Endometrial microvascular endothelial cells (primary cell): ENCODE data around the gene TPST1. TPM values are rescaled to one million over a fixed set of nuclear protein-coding genes. Genes with fewer than 3 reads are reported as not detected.
"Not testable (repeated sequence)": the region's sequence is repeated elsewhere in the genome, so short reads cannot be mapped to it uniquely, and the experiment has no call there.

Source experiments
- in situ Hi-C: cut with HindIII; loops from 2 replicates; pipeline ENCODE4 v1.10.0; 2017; ENCODE audit warnings: low sequenced_read_pairs, low pct_unique_long_range_greater_than_20kb; ENCODE audit errors: inconsistent ontology term
- total RNA-seq: library from RNA; depleted of rRNA; stranded (reverse); fragments of >200 nt; gene quantifications from one replicate; pipeline ENCODE4 v1.2.3, GENCODE V29; 2015; ENCODE audit errors: inconsistent ontology term

TPST1 gene
- total RNA-seq, 1 donor from 2014 or later: 32.1 TPM

GRCh38 chr7:66357087-66357486 lies 152.0 kb downstream of the TPST1 start:
- in situ Hi-C loops: no loop called here

- in situ Hi-C loops: no loop called here
Observed at GRCh38 chr7:66359656-66360211, 154.6 kb downstream of the TPST1 start.

GRCh38 chr7:66362136-66362535 lies 157.0 kb downstream of the TPST1 start:
- in situ Hi-C loops: no loop called here

GRCh38 chr7:66363635-66364034 lies 158.5 kb downstream of the TPST1 start:
- in situ Hi-C loops: no loop called here

DNA sequence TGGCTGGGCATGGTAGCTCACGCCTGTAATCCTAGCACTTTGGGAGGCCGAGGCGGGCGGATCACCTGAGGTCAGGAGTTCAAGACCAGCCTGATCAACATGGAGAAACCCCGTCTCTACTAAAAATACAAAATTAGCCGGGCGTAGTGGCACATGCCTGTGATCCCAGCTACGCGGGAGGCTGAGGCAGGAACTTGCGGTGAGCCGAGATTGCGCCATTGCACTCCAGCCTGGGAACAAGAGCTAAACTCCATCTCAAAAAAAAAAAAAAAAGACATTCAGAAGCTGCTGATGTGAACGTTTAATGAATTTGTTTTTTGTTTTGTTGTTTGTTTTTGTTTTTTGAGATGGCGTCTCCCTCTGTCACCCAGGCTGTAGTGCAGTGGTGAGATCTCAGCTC lies 159.9 kb downstream of the TPST1 start:
- in situ Hi-C loops: not testable (repeated sequence)

DNA sequence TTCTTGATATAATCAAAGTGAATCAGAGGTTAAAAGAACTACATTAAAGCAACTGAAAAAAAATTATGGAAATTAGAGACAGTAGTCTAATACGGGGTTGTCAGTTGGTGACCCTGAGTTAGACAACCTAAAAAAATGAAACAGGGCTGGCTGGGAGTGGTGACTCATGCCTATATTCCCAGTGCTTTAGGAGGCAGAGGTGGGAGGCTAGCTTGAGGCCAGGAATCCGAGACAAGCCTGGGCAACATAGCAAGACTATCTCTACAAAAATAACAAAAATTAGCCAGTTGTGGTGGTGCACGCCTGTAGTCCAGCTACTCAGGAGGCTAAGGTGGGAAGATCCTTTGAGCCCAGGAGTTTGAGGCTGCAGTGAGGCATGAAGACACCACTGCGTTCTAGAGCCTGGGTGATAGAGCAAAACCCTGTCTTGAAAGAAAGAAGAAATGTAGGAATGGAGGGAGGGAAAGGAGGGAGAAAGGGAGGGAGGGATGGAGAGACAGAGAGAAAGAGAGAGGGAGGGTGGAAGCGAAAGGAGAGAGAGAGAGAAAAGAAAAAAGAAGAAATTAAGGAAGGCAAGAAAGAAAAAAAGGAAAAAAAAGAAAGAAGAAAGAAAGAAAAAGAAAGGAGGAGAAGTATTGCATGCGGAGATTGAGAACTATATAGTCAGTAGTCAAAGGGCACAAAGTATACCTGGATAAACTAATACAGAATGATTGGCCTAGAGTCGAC lies 166.1 kb downstream of the TPST1 start:
- in situ Hi-C loops: no loop called here

- in situ Hi-C loops: not testable (repeated sequence)
Observed at GRCh38 chr7:66374141-66374840, 169.2 kb downstream of the TPST1 start.

GRCh38 chr7:66376264-66376945 lies 171.3 kb downstream of the TPST1 start:
- in situ Hi-C loops: no loop called here

DNA sequence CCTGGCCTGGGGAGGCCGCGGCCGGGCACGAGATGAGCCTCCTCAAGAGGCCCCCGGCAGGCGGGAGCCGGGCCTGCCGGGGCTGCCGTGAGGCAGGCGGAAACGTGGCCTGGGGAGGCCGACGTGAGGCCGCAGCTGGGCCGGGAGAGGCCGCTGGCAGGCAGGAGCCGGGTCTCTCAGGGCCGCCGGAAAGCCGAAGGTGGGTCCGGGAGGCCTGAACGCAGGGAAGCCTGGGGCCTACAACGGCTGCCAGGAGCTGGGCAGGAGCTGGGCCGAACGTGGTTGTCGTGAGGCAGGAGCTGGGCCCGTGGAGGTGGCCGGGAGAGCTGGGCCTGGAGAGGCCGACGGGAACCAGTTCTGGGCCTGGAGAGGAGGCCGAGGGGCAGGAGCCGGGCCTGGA lies 171.9 kb downstream of the TPST1 start:
- in situ Hi-C loops: no loop called here

DNA sequence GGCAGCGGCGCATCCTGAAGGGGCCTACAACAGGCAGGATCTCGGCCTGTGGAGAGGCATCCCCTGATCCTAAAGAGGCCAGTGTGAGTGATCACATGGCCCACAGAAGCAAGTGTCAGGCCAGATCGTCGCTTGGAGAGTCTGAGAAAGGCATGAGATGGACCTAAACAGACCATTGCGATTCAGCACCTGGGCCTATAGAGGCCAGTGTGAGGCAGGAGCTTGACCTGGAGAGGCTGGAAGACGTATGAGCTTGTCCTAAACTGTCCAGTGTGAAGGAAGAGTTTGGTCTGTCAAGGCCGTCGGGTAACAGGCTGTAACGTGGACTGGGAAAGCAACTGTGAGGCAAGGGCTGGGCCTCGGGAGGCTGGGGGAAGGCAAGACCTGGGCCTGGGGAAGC lies 172.6 kb downstream of the TPST1 start:
- in situ Hi-C loops: no loop called here

- in situ Hi-C loops: no loop called here
Observed at GRCh38 chr7:66379542-66380160, 174.5 kb downstream of the TPST1 start.

DNA sequence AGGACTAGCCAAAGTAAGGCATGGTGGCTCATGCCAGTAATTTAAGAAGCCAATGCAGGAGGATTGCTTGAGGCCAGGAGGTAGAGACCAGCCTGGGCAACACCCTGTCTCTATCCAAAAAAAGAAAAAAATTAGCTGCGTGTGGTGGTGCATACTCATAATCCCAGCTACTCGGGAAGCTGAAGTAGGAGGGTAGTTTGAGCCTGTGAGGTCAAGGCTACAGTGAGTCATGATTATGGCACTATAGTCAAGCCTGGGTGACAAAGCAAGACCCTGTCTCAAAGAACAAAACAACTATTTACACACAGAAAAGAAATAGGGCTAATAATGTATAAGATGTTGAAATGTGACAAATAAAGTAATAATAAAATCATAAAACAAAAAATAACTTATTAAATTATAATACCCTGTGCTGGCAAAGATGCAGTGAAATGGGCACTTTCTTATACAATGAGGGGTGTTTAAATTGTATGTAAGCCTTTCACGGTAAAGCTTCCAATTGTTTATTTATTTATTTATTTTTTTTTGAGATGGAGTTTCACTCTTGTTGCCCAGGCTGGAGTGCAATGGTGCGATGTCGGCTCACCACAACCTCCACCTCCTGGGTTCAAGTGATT lies 175.2 kb downstream of the TPST1 start:
- in situ Hi-C loops: no loop called here

DNA sequence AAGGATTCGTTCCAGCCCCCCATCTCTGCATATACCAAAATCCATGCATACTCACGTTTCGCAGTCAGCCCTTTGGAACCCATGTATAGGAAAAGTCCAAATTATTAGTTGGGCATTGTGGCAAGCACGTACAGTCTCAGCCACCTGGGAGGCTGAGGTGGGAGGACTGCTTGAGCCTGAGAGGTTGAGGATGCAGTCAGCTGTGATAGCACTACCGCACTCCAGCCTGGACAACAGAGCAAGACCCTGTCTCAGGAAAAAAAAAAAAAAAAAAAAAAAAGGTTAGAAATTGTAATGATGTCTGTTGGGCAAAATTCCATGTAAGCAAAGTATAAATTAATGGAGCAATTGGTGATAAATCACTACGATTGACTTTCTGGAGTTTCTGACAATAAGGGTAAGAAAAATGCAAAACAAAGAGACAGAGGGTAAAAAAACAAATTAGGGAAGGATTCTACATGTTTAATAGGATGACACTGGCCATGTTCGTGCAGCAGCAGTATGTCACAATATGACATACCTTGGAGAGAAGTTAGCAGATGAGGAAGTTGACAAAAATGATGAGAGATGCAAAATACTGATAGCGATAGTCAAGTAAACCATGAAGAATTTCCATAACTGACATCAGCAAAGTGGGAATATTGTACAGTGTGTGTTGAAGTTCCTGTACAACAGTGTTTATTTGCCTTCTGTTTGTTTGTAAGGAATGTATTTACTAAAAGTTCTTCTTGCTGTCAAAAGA lies 177.2 kb downstream of the TPST1 start:
- in situ Hi-C loops: not testable (repeated sequence)

DNA sequence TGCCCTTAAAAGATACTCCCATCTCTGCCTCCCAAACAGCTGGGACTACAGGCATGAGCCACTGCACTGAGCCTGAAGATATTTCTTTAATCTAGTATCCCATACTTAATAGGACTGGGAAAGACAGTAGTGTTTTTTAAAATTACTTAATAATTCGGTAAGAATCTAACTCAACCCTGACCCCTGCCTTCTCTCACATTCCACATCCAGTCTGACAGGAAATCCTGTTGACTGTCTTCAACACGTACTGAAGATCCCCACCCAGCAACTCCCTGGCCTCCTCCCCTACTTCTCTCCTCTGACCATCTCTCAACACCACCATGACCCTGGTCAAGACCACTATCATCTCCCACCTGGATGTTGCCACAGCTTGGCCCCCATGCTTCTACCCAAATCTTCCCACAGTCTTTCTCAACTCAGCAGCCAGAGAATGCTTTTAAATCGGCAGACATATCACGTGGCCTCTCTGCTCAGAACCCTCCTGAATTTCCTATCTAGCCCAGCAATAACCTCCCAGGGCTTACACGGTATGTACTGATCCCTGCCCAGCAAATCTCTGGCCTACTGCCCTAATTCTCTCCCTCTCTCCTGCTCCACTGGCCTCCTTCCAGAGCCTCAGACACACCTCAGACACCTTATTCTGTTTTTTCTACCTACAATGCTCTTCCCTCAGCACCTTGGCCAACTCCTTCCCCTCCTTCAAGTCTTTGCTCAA lies 180.2 kb downstream of the TPST1 start:
- in situ Hi-C loops: not testable (repeated sequence)

DNA sequence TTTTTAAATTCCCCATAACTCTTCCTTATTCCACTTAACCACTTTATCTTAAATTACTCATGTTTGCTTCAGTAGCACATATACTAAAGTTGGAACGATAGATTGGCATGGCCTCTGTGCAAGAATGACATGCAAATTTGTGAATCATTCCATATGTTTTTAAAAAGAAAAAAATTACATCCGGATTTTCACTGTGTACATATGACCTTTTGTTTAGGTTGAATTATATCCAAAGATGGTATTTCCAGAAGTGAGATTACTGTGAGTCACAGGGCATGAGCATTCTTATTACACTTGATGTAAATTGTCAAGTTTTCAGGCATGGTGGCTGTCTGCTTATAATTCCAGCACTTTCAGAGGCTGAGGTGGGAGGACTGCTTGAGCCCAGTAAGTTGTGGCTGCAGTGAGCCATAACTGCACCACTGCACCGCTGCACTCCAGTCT lies 190.0 kb downstream of the TPST1 start:
- in situ Hi-C loops: not testable (repeated sequence)

DNA sequence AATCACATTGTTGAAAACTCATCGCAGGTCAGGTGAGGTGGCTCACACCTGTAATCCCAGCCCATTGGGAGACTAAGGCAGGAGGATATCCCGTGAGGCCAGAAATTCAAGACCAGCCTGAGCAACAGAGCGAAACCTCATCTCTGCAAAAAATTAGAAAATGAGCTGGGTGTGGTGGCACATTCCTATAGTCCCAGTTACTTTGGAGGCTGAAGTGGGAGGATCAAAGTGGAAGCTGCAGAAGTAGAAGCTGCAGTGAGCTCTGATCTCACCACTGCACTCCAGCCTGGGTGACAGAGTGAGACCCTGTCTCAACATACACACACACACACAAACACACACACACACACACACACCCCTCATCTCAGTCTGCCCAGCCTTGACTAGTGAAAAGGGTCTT lies 190.9 kb downstream of the TPST1 start:
- in situ Hi-C loops: not testable (repeated sequence)

DNA sequence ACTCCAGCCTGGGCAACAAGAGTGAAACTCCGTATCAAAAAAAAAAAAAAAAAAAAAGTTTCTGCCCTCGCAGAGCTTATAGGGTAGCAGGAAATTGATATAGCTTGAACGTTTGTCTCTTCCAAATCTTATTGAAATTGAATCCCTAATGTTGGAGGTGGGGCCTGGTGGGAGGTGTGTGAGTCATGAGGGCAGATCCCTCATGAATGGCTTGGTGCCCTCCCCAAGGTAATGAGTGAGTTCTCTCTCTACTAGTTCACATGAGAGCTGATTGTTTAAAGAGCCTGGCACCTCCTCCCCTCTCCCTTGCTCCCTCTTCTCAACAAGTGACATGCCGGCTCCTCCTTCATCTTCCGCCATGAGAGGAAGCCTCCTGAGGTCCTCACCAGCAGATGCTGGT lies 193.7 kb downstream of the TPST1 start:
- in situ Hi-C loops: not testable (repeated sequence)

- in situ Hi-C loops: no loop called here
Observed at GRCh38 chr7:66399566-66399965, 194.4 kb downstream of the TPST1 start.
